ENCODE data around the gene PSMA6. TPM values are rescaled to one million over a fixed set of nuclear protein-coding genes. Genes with fewer than 3 reads are reported as not detected.
"Not testable (repeated sequence)": the region's sequence is repeated elsewhere in the genome, so short reads cannot be mapped to it uniquely, and the experiment has no call there.

The PSMA6 gene
- total RNA-seq, 2 donors from 2014 or later: 178 to 197 TPM

DNA sequence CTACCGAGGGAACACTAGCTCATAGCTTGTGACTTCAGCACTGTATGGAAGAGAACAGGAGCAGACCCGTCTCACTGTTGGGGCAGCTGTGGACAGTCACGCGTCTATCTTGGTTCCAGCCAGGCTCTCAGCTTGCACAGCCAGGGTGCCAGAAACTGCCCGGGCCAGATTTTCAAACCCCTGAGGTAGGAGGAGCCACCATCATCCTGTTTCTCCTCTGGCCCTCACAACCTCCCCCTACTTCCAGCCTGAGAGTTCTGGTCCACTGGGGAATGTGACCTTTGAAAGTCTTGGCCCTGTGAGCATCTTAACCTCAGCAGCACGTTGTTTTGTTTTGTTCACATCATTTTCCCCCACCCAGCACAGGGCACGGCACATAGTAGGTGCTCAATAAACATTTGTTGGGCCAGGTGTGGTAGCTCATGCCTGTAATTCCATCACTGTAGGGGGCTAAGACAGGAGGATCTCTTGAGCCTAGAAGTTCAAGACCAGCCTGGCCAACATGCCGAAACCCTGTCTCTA, 50.4 kb downstream of the PSMA6 start:
- Histone ChIP-seq H3K27me3 (no peaks in the 10 kb centered on the region), H3K27ac (peak overlapping the region; percentile 89), H3K4me1 (peaks cover 23% of the 10 kb centered on the region), H3K9me3 (no peaks in the 10 kb centered on the region), H3K36me3 (no peaks in the 10 kb centered on the region), H3K4me3 (no peak overlapping the region), H3K9ac (ENCODE audit: low read depth in 2 of 2, low read length in 2 of 2) (peak overlapping the region; percentile 77 to 92)
- intact Hi-C loops (cut with DNase I): loop anchor here (5.0 kb wide), 1 partner anchor 60 kb away; the partner anchor contains the start of gene NFKBIA
- TF ChIP-seq, protein P1, sequence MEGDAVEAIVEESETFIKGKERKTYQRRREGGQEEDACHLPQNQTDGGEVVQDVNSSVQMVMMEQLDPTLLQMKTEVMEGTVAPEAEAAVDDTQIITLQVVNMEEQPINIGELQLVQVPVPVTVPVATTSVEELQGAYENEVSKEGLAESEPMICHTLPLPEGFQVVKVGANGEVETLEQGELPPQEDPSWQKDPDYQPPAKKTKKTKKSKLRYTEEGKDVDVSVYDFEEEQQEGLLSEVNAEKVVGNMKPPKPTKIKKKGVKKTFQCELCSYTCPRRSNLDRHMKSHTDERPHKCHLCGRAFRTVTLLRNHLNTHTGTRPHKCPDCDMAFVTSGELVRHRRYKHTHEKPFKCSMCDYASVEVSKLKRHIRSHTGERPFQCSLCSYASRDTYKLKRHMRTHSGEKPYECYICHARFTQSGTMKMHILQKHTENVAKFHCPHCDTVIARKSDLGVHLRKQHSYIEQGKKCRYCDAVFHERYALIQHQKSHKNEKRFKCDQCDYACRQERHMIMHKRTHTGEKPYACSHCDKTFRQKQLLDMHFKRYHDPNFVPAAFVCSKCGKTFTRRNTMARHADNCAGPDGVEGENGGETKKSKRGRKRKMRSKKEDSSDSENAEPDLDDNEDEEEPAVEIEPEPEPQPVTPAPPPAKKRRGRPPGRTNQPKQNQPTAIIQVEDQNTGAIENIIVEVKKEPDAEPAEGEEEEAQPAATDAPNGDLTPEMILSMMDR (IDR thresholded peaks at IDR 0.05): no peak
- peak; percentile 51 for DNase-seq

DNA sequence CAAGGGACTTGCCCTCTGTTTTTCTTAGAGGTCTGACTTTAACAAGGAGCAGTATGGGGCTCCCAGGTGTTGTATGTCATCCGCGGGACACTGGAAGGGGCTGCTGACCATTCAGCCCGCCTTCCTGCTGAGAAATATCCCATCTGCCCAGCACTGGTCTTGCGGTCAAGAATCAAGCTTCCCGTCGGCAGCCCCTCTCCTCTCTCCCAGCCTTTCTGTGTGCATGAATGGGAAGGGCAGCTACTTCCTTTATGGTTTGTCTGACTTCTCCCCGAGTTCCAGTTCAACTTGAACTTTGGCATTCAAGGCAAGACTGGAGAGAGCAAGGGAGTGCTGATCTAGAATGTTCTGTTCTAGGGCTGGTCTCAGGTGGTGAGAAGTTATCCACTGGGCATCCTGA, 51.5 kb downstream of the PSMA6 start:
- peak overlapping the region; percentile 2 for H3K27ac ChIP-seq
- intact Hi-C loops (cut with DNase I): loop anchor here (5.0 kb wide), 1 partner anchor 59 kb away; the partner anchor contains the start of gene NFKBIA

DNA sequence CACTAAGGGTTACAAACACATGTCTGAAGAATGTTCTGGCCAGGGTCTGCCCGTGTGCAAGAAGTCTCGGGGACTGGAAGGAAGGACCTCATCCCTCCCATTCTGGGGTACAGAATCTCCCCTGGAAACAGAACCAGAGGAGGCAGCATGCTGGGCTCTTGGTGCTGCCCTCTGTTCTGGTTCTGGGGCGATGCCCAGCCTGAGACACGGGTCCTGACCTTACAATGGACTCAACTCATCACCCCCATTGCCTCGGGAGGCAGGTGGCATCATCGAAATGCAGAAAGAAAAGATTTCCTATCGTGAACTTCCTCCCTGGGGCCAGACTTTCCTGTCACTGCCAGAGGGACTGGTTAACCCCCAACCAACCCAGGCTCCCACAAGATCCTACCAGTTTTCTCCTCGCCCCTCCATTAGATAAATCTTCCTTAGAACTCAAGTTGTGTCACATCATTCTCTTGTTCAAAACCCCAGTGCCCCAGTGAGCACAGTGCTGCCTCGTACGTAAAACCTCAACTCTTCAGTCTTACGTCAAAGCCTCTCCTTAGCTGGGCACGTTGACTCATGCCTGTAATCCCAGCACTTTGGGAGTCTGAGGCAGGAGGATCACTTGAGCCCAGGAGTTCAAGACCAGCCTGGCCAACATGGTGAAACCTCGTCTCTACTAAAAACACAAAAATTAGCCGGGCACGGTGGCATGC, 52.1 kb downstream of the PSMA6 start:
- no peaks in the 10 kb centered on the region for H3K27me3 ChIP-seq
- H3K4me1 ChIP-seq: peaks cover 19% of the 10 kb centered on the region
- no peaks in the 10 kb centered on the region for H3K9me3 ChIP-seq
- no peak for DNase-seq
- peak overlapping the region; percentile 44 to 56 for H3K9ac ChIP-seq (ENCODE audit: low read depth in 2 of 2, low read length in 2 of 2)
- H3K4me3 ChIP-seq: no peak overlapping the region
- peak overlapping the region; percentile 2 for H3K27ac ChIP-seq
- no peaks in the 10 kb centered on the region for H3K36me3 ChIP-seq
- intact Hi-C loops (cut with DNase I): loop anchor here (5.0 kb wide), 1 partner anchor 58 kb away; the partner anchor contains the start of gene NFKBIA
- TF ChIP-seq, protein P1 (IDR thresholded peaks at IDR 0.05): no peak

More for the DNA sequence above, 51.5 kb downstream of the PSMA6 start:
- TF ChIP-seq, protein P1 (IDR thresholded peaks at IDR 0.05): no peak
- no peaks in the 10 kb centered on the region for H3K36me3 ChIP-seq
- no peak overlapping the region for H3K4me3 ChIP-seq
- no peaks in the 10 kb centered on the region for H3K9me3 ChIP-seq
- H3K9ac ChIP-seq (ENCODE audit: low read depth in 2 of 2, low read length in 2 of 2): peak overlapping the region; percentile 44 to 56
- DNase-seq: peak; percentile 49
- H3K4me1 ChIP-seq: peaks cover 19% of the 10 kb centered on the region
- H3K27me3 ChIP-seq: no peaks in the 10 kb centered on the region

DNA sequence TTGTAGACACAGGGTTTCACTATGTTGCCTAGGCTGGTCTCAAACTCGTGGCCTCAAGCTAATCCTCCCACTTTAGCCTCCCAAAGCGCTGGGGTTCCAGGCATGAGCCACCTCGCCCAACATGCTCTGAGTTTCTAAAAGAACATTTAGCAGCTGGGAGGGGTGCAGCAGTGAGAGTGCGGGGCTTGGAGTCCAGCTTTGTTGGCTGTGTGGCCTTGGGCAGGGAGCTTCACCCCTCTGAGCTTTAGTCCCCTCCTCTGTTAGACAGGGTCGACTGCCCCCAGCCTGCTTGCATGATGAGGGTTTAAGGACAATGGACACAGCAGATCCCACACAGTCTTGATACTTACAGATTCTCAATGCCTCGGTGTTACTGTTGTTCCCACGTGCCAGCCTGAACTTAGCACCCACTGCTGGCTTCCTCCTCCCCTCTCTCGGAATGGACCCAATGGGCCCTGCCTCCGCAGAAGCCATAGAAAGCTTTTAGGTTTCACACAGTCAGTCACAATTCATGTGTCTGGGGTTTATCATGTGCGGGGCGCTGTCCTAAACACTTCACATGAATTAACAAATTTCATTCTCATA, 54.6 kb downstream of the PSMA6 start:
- H3K27ac ChIP-seq: no peak overlapping the region
- H3K9ac ChIP-seq (ENCODE audit: low read depth in 2 of 2, low read length in 2 of 2): no peak overlapping the region
- no peak overlapping the region for H3K4me3 ChIP-seq
- intact Hi-C loops (cut with DNase I): no loop called here
- no peaks in the 10 kb centered on the region for H3K27me3 ChIP-seq
- no peaks in the 10 kb centered on the region for H3K36me3 ChIP-seq
- H3K4me1 ChIP-seq: peaks cover 5% of the 10 kb centered on the region
- no peaks in the 10 kb centered on the region for H3K9me3 ChIP-seq
- DNase-seq: no peak
- TF ChIP-seq, protein P1 (IDR thresholded peaks at IDR 0.05): no peak

DNA sequence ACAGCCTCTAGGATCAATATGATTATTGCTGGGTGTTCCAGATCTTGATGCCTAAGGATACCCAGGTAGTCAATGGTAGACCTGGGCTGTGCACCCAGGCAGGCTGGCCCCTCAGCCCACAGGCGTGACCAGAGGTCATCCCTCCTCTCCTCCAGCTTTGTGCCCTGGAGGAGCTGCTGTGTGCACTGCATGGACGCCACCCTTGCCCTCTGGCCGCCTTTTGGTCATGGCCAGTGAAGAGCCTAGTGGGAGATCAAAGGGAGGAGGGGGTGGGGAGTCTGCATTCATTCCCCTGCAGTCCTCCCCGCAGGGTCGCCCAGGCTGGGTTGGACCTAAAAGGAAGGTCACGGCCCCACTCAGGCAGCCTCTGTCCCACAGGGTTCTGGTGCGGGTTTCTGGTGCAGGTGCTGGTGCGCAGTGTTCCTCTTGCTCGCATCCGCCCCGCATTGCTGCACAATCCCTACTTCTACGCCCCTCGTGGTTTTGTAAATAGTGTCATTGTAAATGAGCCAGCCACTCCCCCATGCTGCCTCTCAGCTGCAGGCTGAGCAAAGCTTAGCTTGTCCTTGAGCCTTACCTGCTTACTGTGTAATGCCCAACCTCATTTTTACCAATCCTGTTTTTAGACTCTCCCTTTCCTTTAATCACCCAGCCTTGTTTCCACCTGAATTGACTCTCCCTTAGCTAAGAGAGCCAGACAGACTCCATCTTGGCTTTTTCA, 55.3 kb downstream of the PSMA6 start:
- Histone ChIP-seq H3K36me3 (no peaks in the 10 kb centered on the region), H3K27ac (no peak overlapping the region), H3K27me3 (no peaks in the 10 kb centered on the region), H3K9me3 (no peaks in the 10 kb centered on the region), H3K4me3 (no peak overlapping the region), H3K4me1 (peaks cover 5% of the 10 kb centered on the region), H3K9ac (ENCODE audit: low read depth in 2 of 2, low read length in 2 of 2) (no peak overlapping the region)
- intact Hi-C loops (cut with DNase I): no loop called here
- DNase-seq: peak; percentile 60
- TF ChIP-seq, protein P1 (IDR thresholded peaks at IDR 0.05): no peak

DNA sequence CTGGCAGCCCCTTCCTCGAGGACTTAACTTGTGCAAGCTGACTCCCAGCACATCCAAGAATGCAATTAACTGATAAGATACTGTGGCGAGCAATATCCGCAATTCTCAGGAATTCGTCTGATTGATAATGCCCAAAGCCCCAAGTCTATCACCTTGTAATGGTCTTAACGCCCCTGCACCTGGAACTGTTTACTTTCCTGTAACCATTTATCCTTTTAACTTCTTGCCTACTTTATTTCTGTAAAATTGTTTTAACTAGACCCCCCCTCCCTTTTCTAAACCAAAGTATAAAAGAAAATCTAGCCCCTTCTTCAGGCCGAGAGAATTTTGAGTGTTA, 55.8 kb downstream of the PSMA6 start:
- H3K36me3 ChIP-seq; intact Hi-C loops (cut with DNase I); H3K4me3 ChIP-seq; DNase-seq; H3K27me3 ChIP-seq; H3K27ac ChIP-seq; H3K9ac ChIP-seq (ENCODE audit: low read depth in 2 of 2, low read length in 2 of 2); H3K9me3 ChIP-seq; H3K4me1 ChIP-seq: not testable (repeated sequence)

Measured in colonic mucosa (tissue), 4 donors.